ENCODE data around the gene CLDN16.

Gene CLDN16, protein sequence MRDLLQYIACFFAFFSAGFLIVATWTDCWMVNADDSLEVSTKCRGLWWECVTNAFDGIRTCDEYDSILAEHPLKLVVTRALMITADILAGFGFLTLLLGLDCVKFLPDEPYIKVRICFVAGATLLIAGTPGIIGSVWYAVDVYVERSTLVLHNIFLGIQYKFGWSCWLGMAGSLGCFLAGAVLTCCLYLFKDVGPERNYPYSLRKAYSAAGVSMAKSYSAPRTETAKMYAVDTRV

DNA sequence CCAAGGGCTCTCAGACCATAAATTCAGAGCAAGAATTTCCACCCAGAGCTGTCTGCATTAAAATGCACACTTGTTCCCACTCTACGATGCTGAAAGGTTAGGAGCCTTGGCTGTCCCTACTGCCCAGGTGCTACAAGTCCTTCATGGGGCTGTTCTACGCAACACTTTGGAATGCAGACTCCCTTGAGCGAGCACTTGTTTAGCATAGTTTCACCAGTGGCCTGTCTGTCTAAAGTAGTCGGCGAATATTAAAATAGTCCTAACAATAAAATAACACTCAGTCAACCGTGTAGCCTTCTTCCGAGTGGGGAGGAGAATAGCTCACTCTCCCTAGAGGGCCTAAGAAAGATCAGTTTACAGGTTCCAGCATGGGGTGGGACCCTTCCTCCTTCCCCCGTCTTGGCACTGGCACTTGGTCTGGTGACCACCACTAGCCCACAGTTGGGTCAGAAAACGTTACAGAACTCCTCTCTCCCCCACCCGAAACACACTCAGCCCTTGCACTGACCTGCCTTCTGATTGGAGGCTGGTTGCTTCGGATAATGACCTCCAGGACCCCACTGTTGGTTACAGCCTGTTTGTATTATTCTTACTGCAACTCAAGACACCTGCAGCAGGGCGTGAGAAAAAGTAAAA, at the start of gene CLDN16:
CLDN16 (plus strand) TSS at position 586 of the 636 bp plus-strand sequence. CDS start 167 bp downstream, outside the sequence.
- no peak for DNase-seq

DNA sequence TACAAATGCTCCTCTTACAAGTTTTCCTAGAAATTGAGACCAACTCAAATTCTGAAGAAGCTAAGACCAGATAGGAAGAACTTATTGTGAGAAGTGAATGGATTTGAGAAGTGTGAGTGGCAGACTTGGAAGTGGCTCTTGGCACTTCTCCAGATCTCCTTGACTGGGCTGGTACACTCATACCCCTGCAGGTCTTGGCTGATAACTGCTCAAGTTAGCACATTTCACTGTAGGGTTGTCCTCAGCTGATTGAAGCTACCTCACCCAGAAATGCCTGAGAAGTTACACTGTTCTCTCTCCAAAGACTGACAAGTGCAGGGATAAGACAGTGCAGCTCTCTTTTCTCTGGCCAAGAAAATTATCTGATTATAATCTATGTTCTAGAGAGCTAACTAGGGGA, 49.2 kb upstream of the CLDN16 start:
- no peak for DNase-seq

DNA sequence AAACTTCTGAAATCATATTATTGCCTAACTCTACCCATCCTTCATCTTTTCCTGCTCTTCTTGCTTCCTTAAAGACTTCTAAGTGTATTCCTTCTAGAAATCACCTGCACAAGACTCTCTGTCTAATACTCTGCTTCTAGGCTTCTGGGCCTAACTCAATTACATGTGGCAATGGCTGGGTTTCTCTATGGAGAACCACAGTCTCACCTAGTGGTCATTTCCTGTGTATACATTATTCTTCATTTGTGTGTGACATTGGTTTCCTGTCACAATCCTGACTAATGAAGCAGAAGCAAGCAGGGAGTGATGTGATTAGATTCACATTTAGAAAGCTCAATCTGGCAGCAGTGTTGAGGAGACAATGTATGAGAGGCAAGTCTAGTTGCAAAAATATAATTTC, 48.8 kb upstream of the CLDN16 start:
- DNase-seq = no peak

DNA sequence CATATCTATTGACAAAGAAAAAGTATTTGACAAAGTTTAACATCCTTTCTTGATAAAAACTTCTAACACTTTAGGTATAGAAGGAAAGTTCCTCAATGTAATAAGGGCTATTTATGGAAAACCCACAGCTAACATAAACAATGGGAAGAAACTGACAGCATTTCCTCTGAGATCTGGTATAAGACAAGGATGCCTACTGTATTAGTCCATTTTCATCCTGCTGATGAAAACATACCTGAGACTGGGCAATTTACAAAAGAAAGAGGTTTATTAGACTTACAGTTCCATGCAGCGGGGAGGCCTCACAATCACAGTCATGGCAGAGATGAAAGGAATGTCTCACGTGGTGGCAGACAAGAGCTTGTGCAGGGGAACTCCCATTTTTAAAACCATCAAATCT, 47.9 kb upstream of the CLDN16 start:
- DNase-seq = no peak

- DNase-seq = no peak
Observed at GRCh38 chr3:190345027-190345821, 42.7 kb upstream of the CLDN16 start.

DNA sequence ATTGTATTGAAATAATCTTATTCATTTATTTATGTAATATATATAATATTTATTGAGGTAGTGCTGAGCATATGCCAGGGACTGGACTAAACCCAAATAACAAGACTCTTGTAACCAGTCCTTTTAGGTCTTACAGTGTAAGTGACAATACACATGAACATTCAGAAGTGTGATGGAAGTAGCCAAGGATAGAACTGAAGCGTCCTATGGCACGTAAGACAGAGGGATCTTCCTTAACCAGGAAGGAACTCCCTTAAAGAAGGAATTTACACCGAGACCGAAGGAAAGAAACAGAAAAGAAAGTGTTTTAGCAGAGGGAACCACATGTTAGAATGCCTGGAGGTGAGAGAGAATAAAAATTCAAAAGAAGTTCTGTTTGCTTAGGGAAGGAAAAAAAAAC, 42.1 kb upstream of the CLDN16 start:
- DNase-seq = no peak

GRCh38 chr3:190346541-190346940, 41.4 kb upstream of the CLDN16 start:
- DNase-seq = no peak

DNA sequence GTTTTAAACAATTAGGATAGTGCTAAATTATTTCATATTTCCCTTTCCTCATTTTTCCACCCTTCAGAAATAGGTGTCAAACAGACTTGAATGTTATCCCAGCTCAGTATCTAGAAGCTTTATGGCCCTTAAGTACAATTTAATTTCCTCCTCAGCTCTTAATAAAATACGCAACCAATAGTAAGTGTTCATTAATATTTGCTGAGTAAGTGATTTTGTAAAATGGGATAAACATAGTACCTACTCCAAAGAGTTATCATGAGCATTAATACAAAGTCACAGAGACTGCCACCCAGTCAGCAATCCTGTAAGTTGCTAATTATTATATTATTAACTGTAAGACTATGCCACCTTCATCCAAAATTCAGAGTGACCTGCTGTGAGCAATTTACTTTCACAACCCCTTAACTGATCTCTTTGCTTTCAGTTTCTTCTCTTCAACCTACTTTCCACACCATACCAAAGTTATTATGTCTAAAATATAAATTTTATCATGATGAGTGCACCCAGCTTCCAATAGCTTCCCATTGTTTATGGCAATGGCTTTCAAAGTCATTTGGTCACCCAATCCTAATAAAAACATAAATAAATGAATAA, 35.0 kb upstream of the CLDN16 start:
- DNase-seq = no peak

GRCh38 chr3:190356246-190356645, 31.7 kb upstream of the CLDN16 start:
- no peak for DNase-seq

- DNase-seq = no peak
Observed at GRCh38 chr3:190357468-190357867, 30.5 kb upstream of the CLDN16 start.

DNA sequence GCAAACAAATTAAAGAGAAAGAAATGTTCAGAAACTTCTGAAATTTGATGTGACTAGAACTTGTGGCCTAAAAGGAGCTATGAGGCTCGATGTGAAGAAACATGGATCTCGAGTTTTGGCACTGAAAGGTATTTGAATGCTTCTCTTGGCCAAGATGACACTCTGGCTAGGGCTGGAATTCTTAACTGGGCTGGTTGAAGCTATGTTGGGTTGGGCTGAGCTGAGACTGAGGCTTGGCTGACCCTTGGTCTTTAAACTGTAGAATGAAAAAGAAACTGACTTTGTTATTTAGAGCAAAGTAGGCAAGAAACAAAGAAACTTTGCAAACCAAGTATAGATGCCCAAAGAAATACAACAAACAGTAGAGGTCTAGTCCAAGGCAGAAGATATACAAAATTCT, 28.1 kb upstream of the CLDN16 start:
- no peak for DNase-seq

DNA sequence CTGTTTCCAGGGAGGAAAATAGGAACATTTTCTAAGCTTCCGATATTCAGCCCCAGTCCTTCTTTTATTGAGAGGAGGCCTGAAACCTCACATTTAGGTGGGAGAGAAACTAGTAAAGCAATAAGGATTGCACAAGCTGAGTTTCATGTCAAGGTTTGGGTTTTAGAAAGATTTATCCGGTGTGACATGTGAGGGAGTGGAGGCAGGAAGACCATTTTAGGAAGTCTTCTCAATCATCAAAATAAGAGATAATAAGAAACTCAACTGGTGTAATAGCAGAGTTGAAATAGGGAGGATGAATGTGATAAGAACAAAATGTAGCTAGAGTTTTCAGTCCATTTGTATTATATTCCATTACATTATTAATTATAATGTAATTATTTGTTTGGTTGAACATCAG, 27.7 kb upstream of the CLDN16 start:
- no peak for DNase-seq

GRCh38 chr3:190361791-190362190, 26.2 kb upstream of the CLDN16 start:
- no peak for DNase-seq

DNA sequence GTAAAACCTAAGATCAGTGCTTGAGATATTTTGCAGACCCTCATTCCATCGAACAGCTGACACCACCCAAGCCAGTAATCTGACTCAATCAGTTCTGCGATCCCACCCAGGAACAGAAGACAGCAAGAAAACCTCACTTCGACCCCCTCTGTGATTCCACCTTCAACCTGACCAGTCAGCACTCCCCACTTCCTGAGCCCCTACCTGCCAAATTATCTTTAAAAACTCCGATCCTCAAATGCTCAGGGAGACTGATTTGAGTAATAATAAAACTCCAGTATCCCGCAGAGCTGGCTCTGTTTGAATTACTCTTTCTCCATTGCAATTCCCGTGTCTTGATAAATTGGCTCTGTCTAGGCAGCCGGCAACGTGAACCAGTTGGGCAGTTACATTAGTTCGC, 25.7 kb upstream of the CLDN16 start:
- DNase-seq = no peak

DNA sequence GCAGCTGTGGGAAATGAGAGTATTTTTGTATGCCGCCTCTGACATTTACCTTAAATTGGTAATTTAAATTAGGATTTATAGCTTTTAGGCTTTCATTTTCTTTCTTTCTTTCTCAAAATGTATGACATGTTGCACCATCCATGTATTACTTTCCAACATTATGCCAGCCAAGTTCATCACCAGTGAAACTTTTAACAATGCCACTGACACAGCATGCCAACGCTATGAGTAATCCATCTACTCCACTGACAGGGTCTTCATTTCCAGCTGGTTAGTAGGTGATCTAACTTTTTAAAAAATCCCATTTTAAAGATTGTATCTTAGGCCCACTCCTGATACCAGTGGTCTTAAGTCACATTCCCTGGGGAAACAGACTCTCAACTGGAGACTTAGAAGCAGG, 21.8 kb upstream of the CLDN16 start:
- DNase-seq = no peak

GRCh38 chr3:190368881-190369280, 19.1 kb upstream of the CLDN16 start:
- DNase-seq = no peak

DNA sequence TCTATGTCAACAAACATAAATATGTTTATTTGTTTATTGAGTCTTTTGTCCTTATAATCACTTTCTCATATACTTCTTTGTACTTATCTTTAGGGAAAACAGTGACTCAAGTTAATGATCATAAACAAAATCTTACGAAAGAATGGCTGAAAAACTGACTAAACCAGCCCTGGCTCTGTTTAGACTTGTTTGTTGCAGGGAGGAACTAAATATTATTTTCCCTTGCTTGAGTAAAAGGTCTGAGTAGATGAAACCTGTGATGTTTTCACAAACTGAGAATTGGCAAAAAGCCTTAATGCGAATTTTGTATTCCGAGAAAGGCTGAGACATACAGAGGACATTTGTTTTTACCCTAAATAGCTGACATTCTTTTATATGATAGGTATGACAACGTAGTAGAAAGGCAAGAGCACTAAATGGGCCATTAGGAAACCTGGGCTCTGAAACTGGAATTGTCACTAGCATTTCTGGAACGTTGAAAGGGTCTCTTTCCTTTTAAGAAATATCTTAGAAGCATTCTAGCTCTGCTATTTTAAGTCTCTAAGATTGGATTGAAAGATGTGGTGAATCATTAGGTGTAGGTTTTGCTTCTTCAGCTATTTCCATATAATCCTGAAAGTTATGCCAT, 18.2 kb upstream of the CLDN16 start:
- no peak for DNase-seq

- no peak for DNase-seq
Observed at GRCh38 chr3:190370369-190370768, 17.6 kb upstream of the CLDN16 start.

- no peak for DNase-seq
Observed at GRCh38 chr3:190371152-190371551, 16.8 kb upstream of the CLDN16 start.

DNA sequence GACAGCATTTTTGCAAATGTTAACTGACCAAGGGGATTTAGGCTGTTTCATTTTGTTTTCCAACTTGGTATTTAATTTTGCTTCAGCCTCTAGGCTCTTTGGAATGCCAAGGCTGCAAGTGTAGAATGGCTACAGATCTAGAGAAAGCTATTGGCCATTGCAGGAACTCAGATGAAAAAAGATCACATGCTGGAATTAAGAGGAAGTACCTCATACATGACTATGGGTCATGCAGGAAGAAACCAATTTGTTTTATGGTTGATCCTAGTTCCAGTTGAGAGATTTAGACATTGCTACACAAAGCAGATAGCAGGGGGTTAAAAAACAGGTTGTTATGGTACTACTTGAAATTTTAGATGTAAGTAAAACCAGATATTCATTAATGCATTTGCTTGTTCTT, 12.7 kb upstream of the CLDN16 start:
- DNase-seq = no peak

DNA sequence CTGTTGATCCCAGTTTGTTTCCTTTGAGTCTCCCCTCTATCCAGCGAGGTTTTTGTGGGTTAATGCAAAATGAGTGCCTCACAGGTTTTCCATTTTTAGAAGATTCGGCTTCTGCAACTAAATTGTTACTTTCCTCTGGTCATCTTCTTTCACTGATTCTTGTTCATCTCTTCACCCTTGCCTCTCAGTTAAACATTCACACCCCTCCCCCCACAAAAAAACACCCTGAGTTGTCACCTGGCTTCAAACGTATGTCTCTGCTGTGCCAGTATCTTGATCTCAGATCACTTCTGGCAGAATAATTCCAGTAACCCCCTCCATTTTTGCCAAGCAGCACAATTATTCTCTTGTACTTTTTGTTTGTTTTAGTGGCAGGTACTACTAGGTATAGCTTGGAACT, 12.3 kb upstream of the CLDN16 start:
- DNase-seq = no peak

DNA sequence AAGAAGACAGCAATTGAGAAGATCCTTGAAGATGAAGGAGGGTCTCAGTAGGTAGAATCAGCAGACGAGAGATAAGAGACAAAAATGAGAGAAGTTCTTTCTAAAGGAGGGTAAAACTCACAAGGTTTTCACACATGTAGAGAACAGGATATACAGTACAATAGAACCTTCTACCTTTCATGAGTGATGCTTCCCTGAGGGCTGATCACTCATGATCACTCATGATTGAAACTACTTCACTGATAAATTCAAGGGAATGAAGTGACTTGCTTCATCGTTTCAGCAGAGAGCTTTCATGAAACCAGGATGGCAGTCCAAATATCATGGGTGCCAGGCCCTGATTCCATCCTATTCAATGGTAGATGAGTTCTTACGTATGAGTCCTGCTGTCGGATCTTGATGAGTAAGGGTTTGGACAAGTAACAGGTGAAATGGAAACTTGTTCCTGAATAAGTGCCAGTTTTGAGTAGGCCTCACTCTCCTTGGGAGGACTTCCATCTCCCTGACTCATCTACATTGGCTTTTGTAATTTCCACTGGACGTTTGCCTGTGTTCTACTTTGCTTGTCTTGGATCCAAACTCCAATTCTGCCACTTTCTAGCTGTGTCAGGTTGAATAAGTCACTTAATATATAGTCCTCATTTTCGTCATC, 9.6 kb upstream of the CLDN16 start:
- no peak for DNase-seq

DNA sequence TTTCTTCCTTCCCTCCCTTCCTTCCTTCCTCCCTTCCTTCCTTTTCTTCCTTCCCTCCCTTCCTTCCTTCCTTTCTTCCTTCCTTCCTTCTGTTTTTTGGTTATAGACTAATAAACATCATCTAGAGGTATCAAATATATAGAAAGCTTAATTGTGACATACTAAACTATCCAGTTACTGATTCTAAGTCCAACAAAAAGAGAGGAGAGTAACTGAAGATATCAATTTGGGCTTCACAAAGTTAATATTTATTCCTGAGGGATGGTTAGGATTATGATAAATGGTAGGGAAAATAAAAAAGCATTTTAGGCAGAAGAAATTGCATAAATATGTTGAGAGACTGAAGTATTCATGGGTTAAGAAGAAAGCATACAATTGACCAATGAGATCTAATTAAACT, 7.8 kb upstream of the CLDN16 start:
- no peak for DNase-seq

Measured in islet precursor cell (in vitro differentiated cells).